Activated CD4-positive, CD25-positive, alpha-beta regulatory T cell treated with anti-CD3 and anti-CD28 coated beads, Interleukin-2, amount 50 U/mL, for 72 hours (primary cell): ENCODE measurements around the gene PLA2G4E.
A peak's percentile ranks its signal among the peaks of the same experiment; 100 is the strongest.

ENCODE experiments used
- DNase-seq: peaks from one replicate; pipeline ENCODE4 v3.0.0; 2021

The PLA2G4E gene

DNA sequence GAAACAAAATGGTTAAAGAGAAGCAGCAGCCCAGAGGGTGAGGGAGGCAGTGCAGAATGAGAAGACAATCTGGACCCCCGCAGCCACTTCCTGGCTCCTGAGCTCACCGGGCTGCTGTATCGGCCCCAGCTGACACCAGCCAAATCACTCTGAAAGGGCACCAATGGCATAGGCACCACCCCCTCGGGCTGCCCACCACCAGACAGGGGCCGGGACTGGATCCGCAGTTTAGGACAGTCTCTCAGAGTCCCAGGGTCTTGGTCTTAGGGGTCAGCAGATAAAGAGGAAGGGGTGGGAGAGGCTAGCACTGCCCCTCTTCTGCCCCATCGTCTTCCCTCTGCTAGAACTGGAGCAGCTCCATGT lies 30.6 kb downstream of the PLA2G4E start:
- no peak for DNase-seq

DNA sequence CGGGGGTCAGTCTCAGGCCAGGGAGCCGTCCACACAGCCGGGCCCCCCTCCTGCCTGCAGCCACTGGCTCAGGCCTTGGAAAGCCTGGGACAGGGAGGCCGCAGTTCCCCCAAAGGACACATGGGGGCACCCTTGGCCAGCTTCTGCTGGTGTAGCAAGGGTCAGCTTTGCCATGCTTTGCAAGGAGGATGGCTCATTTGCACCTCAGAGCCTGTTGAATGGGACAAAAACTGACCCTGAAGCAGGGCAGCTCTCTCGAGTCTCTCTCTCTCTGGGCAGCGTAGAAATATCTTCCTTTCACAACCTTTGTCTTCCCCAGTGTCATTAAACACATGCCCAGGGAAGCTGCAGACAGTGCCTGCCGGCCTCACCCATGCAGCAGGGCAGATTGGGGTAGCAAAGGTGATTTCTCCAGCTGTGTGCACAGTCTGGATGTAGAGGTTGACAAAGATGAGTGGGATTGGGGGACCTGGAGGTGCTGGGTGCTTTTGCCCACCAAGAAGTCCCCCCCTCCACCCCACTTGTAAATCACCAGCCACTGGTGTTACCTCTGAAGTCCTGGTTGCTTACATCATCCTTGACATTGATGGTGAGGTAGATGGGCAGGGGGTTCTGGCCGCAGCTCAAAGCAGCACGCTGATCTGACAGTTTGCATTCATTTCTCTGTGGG lies 31.1 kb downstream of the PLA2G4E start:
- DNase-seq, result peak; percentile 93

GRCh38 chr15:41988896-41989572 lies 31.8 kb downstream of the PLA2G4E start:
- DNase-seq, result peak; percentile 19

- no peak for DNase-seq
Observed at GRCh38 chr15:41987925-41988275, 32.9 kb downstream of the PLA2G4E start.

GRCh38 chr15:41987246-41987924 lies 33.5 kb downstream of the PLA2G4E start:
- DNase-seq, result no peak

DNA sequence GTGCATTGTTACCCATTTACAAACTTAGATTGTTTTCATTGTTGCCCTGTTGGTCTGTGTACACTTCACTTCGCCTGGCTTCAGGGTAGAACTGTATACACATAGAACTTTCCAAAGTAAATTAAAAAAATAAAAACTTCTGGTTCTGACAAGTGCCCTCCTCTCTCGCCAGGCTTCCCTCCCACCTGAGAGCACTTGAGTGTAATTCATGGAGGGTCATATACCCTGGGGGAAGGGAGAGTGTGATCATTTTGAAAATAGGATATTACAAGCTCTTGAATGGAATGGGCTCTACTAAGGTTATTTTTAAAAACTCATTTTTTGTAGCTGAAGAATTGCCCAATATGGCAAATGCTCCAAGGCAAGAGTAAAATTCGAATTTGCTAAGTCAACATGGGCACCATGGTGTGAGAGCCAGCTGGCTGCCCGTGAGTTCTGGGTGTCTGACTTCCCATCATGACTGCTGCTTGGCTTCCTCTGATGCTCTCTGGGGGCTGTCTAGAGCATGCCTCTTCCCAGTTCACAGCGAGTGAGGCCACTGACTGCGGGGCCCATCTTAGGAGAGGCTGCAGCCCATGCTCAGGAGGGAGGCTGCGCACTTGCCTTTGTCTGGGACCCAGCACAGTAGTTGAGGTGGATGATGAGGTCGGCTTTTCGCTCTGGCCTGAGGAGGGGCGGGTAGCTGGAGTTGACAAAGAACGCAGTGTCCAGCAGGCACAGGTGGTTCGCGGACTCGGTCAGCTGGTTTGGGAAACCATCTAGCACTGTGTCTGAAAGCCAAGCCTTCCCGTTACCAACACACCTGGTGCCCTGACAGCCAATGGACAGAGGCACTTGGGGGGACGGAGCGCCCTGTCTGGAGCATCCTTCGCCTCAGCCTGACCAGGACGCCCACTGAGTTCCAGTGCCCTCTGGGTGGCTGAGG lies 35.3 kb downstream of the PLA2G4E start:
- DNase-seq, result no peak

- DNase-seq, result no peak
Observed at GRCh38 chr15:41984622-41985021, 36.2 kb downstream of the PLA2G4E start.

DNA sequence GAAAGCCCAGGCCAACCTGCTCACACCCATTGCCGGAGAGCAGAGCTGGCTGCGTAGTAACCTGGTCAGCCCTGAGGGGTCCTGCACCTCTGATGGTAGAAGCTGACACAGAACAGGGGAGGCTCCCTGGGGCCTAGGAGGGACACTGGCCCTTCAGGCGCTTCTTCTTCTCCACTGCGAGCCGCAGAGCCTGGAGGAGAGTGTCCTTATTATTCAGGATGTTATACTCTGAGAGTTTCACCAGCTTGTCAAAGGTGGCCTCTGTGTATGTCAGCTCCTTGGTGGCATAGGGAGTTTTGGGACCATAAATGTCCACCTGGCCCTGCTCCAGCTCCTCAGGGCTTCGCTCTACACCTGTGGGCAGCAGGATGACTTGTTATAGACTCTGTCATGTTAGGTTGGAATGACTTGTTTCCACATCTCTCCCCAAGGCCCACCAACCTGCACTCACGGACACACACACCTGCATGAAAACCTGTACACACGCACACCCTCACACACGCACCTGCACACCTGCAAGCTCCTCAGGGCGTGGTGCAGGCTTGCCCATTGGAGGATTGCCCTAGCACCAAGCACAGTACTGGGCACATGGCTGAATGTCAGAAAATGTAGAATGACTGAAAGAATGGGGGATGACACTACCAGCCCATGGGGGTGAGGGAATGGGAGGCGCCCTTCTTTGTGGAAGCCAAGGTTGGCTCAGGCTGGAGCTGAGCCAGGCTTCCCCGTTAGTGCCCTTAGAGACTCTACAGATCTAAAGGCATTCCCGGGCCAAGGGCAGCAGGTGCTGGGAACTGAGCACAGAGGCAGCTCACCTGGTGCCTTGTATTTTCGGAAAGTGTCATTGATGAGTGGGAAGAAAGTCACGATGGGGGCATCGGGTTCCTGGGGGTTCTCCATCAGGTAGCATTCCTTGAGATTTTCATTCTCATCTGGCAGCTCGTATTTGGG lies 36.9 kb downstream of the PLA2G4E start:
- no peak for DNase-seq

- DNase-seq, result no peak
Observed at GRCh38 chr15:41983221-41983620, 37.6 kb downstream of the PLA2G4E start.

DNA sequence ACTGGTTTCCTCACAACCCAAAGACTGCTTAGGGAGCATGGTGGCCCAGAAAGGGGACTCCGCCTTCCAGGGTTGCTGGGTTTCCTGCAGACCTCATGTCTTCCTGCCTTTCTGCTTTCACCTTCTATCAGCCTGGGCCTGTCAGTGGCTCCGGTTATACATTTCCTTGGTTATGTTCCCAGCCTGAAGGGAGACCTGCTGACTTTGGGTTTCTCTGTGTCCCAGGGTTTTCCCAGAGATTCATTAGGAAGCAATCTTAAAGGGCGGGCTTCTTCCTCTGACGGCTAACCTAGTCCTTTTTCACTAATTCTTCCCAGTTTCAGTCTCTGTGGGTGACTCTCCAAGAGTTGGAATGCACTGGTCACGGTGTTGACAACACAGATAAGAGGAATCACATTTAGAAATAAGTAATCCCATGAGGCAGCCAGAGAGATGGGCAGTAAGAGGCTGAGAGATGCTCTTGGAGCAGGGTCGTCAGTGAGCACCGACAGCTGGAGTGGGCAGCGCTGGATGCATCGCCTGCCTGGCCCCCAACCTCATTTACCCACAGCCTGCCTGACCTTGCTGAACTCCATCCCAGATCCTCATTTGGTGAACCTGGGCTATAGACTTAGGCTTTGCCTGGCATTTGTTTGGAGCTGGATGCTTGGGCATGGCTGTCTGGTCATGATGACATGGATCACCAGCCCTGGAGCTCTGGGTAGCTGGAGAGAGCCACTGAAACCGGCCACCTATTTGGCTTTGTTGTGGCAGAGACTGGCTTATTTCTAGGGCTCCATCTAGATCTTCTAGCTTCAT lies 38.5 kb downstream of the PLA2G4E start:
- no peak for DNase-seq

- no peak for DNase-seq
Observed at GRCh38 chr15:41981371-41982132, 39.3 kb downstream of the PLA2G4E start.

DNA sequence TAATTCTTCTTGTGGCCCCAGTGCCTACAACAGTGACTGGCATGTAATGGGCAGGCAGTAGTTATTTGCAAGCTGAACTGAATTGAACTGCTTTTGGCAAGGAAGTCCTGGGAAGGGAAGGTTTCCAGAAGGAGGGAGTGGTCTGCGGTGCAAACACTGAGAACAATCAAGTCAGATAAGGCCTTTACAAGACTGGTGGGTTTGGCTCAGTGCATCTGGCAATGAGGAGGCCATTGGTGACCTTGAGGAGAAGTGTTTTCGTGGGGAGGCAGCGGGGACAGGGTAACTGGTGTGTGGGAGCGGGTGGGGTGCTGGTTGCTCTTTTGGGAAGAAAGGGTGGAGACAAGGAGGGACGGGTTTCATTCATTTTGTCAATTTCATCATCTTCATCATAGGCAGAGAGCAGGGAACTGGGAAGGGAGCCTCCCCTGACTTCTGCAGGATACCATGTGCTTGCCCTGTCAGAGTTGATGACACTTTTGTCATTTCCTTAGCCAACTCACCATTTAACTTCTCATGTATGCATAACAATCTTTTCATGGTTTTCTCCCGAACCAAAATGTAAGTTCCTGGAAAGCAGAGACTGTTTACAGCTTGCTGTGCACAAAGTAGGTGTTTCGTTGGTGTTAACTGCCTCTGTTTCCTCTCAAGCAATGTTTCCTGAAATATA lies 40.1 kb downstream of the PLA2G4E start:
- DNase-seq, result no peak

DNA sequence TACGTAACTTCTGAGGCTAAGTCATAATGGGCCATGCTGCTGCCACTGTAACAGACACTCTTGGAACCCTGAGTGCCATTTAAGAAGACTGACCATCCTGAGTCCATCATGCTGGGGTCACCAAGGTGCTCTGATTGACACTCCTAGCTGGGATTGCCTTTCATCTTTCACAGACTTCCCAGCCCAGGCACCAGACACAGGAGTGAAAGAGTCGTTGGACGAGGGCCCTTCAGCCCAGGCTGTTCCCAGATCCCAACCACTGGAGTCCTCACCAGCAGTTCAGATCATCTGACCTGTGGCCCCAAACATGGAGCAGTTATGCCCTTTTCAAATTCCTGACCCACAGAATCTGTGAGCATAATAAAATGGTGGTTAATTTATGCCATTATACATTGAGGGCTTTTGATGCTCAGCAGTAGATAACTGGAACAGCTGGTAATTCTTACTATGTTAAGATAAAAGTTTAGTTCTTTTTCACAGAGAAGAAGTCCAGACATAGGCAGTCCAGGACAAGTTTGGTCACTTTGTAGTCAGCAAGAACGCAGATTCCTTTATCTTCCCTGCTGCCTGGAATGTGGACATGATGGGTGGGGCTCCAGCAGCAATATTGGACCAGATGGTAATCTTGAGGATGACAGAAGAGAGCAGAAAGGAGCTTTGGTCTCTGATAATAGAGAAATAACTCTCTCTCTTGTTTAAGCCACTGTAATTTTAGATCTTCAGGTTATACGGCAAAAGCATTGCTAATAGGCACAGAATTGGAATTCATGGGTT lies 41.2 kb downstream of the PLA2G4E start:
- DNase-seq, result no peak

DNA sequence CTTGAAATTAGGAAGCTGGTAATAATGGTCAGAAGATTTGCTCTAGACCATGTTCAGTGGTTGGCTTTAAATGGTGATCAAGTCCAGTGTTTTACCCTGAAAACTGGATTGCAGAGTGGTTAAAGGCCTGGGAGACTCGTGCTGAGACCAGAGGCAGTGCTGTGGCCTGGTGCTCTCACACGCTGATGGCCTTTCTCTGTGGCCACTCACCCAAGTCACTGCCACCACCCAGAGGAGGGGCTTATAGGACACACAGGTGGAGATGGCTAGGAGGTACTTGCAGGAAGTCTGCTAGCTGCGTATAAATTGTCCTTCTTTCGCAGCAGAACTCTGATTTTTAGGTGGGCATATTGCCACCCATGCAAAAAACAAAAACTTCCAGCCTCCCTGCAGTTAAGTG lies 42.3 kb downstream of the PLA2G4E start:
- no peak for DNase-seq

GRCh38 chr15:41977757-41978383 lies 43.0 kb downstream of the PLA2G4E start:
- DNase-seq, result no peak

GRCh38 chr15:41975669-41976068 lies 45.2 kb downstream of the PLA2G4E start:
- DNase-seq, result no peak

DNA sequence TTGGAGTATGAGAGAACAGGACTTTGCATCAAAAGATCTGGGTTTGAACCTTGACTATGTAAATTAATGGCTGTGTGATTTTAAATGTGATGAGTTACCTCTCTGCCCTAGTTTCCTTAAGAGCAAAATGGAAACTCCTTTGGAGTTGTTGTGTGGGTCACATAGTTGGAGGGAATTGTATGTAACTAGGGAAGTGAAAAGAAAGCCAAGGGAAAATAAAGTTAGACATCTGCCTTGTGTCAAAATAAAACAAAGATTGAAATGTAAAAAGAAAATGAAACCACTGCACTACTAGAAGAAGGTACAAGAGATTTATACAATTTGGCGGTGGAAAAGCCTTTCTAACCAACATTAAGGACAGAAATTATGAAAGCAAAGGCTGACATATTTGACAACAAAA lies 46.8 kb downstream of the PLA2G4E start:
- DNase-seq, result no peak
